SK-N-SH (cell line): ENCODE data around the gene COL21A1. TPM values are rescaled to one million over a fixed set of nuclear protein-coding genes. Genes with fewer than 3 reads are reported as not detected.
A peak's percentile ranks its signal among the peaks of the same experiment; 100 is the strongest.

Experiments used
- CTCF ChIA-PET: fragments of 300-600, 350-600 bp; formaldehyde crosslinking; extraction: SDS; loops from one replicate; lab custom pipeline; 2021; lab: Yijun Ruan, JAX
- POLR2A ChIA-PET: fragments of 350-600 bp; sonication (Branson Sonifier 250); formaldehyde crosslinking; extraction: SDS; loops from one replicate; lab custom pipeline; 2020; ENCODE audit warnings: antibody characterized with exemption, inconsistent platforms; lab: Yijun Ruan, JAX
- DNase-seq: peaks from one replicate; pipeline ENCODE4 v3.0.0; 2012
- H2AFZ ChIP-seq: fragments of 200-600 bp; sonication (generic); 2 replicates; pipeline ENCODE4 v1.8.1; 2016; ENCODE audit warnings: antibody characterized with exemption, mild to moderate bottlenecking, low read depth
- H3F3A ChIP-seq: fragments of 200-600 bp; sonication (generic); replicated peaks from 2 replicates; pipeline ENCODE3; 2016; ENCODE audit warnings: antibody characterized with exemption, mild to moderate bottlenecking; ENCODE audit not compliant: insufficient read depth
- H3K27ac ChIP-seq, 2 experiments: fragments of 200-500 bp in 1 of 2; fragments of 200-600 bp in 1 of 2; sonication (Bioruptor generic) in 1 of 2; sonication (generic), shearing (Covaris generic) in 1 of 2; 2 replicates each; pipeline versions ENCODE4 v1.5.1 to v1.6.1; 2014 to 2016; ENCODE audit warnings: low read depth in 2 of 2, inconsistent platforms in 1 of 2, low read length in 1 of 2, mild to moderate bottlenecking in 1 of 2, mixed read lengths in 1 of 2
- H3K27me3 ChIP-seq: fragments of 200-600 bp; sonication (generic), shearing (Covaris generic); 2 replicates; pipeline ENCODE4 v1.6.1; 2016; ENCODE audit warnings: mixed run types; ENCODE audit not compliant: insufficient read depth
- H3K36me3 ChIP-seq, 2 experiments: fragments of 200-500 bp in 1 of 2; fragments of 200-600 bp in 1 of 2; sonication (Bioruptor generic) in 1 of 2; sonication (generic) in 1 of 2; replicated peaks in 1 of 2; 2 replicates each; pipeline versions ENCODE3 to v1.5.1; 2014 to 2016; ENCODE audit warnings: low read length in 1 of 2, mild to moderate bottlenecking in 1 of 2; ENCODE audit not compliant: insufficient read depth in 2 of 2, control insufficient read depth in 1 of 2
- H3K4me1 ChIP-seq, 2 experiments: fragments of 200-500 bp in 1 of 2; fragments of 200-600 bp in 1 of 2; sonication (Bioruptor generic) in 1 of 2; sonication (generic), shearing (Covaris generic) in 1 of 2; 2 replicates each; pipeline versions ENCODE4 v1.5.1 to v1.6.1; 2014 to 2016; ENCODE audit warnings: low read depth in 1 of 2, low read length in 1 of 2, mixed run types in 1 of 2; ENCODE audit not compliant: insufficient read depth in 2 of 2, control insufficient read depth in 1 of 2
- H3K4me2 ChIP-seq: fragments of 200-600 bp; sonication (generic), shearing (Covaris generic); 2 replicates; pipeline ENCODE4 v1.6.1; 2017; ENCODE audit warnings: mixed run types
- H3K4me3 ChIP-seq, 2 experiments: fragments of 200-500 bp in 1 of 2; fragments of 200-600 bp in 1 of 2; sonication (Bioruptor generic) in 1 of 2; sonication (generic), shearing (Covaris generic) in 1 of 2; 2 replicates each; pipeline versions ENCODE4 v1.5.1 to v1.8.1; 2014 to 2016; ENCODE audit warnings: low read depth in 2 of 2, inconsistent platforms in 1 of 2, low read length in 1 of 2, mild to moderate bottlenecking in 1 of 2, mixed read lengths in 1 of 2, moderate library complexity in 1 of 2
- H3K79me2 ChIP-seq: fragments of 200-600 bp; sonication (generic); 2 replicates; pipeline ENCODE4 v1.8.1; 2017; ENCODE audit warnings: mild to moderate bottlenecking; ENCODE audit not compliant: insufficient read depth
- H3K9ac ChIP-seq: fragments of 200-600 bp; sonication (generic); 2 replicates; pipeline ENCODE4 v1.6.1; 2017; ENCODE audit warnings: mixed run types
- H3K9me2 ChIP-seq: fragments of 200-600 bp; sonication (generic); 2 replicates; pipeline ENCODE4 v1.6.1; 2017; ENCODE audit warnings: mixed run types
- H3K9me3 ChIP-seq: fragments of 200-600 bp; sonication (generic); 2 replicates; pipeline ENCODE4 v1.6.1; 2017; ENCODE audit warnings: mixed run types, mild to moderate bottlenecking, moderate library complexity
- H4K20me1 ChIP-seq: fragments of 200-600 bp; sonication (generic); 2 replicates; pipeline ENCODE4 v1.6.1; 2017; ENCODE audit warnings: mild to moderate bottlenecking, mixed run types; ENCODE audit not compliant: insufficient read depth
- NRF1 ChIP-seq: IDR thresholded peaks from 2 replicates; pipeline ENCODE4 v1.6.1; 2012; ENCODE audit warnings: low read depth, mild to moderate bottlenecking, low read length
- SMC3 ChIP-seq: IDR thresholded peaks from 2 replicates; pipeline ENCODE4 v1.6.1; 2012; ENCODE audit warnings: low read depth, low read length, improper control_type of control experiment
- TCF12 ChIP-seq: IDR thresholded peaks from 2 replicates; pipeline ENCODE4 v1.4.0; 2012
- YY1 ChIP-seq: IDR thresholded peaks from 2 replicates; pipeline ENCODE4 v1.4.0; 2012; ENCODE audit warnings: low read depth, mild to moderate bottlenecking
- WGBS: methylation state at CpG from one replicate; pipeline ENCODE4 v1.1.6; 2017; ENCODE audit warnings: low lambda C conversion rate; 5-methylcytosine and 5-hydroxymethylcytosine counted together
- polyA plus RNA-seq, 3 experiments: library from polyadenylated mRNA; depleted of rRNA; stranded (reverse); fragments of >200 nt; gene quantifications; 2 replicates each; pipeline ENCODE4 v1.2.3, GENCODE V29; 2012
- TF ChIP-seq, protein P1 (sequence below): IDR thresholded peaks from 2 replicates; pipeline ENCODE4 v1.6.1; 2012; ENCODE audit warnings: mild to moderate bottlenecking, low read depth, low read length, moderate library complexity
- TF ChIP-seq, protein P2 (sequence below): fragments of 150-350 bp; IDR thresholded peaks from 2 replicates; pipeline ENCODE4 v1.6.1; 2017; ENCODE audit warnings: antibody characterized with exemption, low read length, low read depth, borderline replicate concordance
- TF ChIP-seq, protein P3 (sequence below): fragments of 150-350 bp; IDR thresholded peaks from 2 replicates; pipeline ENCODE4 v1.6.1; 2016; ENCODE audit warnings: mild to moderate bottlenecking, low read depth, low read length

The COL21A1 gene
- polyA plus RNA-seq, 1 of the 3 experiments (the other 2 are of a cell fraction), result 0.07 TPM

DNA sequence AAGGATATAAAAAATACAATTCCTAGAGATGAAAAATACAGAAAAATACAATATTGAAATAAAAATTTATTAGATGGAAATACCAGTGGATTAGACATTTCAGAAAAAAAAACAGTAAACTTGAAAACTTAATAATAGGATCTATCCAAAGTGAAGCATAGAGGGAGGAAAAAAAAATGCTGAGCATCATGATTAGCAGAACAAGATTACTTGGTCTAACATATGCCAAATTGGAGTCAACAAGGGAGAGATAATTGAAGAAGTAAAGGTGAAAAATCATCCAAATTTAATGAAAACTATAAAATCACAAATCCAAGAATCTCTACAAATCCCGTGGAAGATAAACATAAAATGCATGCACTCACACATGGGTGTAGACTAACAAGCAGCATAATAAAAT lies 205.8 kb downstream of the COL21A1 start:
- Histone ChIP-seq H3K27me3 (no peaks in the 10 kb centered on the region), H4K20me1 (no peaks in the 10 kb centered on the region), H3K4me3 (no peak overlapping the region), H3K36me3 (no peaks in the 10 kb centered on the region), H2AFZ (no peak overlapping the region), H3F3A (no peaks in the 10 kb centered on the region), H3K9me3 (no peaks in the 10 kb centered on the region), H3K4me2 (no peak overlapping the region), H3K9ac (no peak overlapping the region), H3K4me1 (no peaks in the 10 kb centered on the region; a peak in 1 of 4 replicates), H3K9me2 (no peaks in the 10 kb centered on the region), H3K27ac (no peak overlapping the region; a peak in 1 of 4 replicates), H3K79me2 (no peaks in the 10 kb centered on the region)
- no peak for TF ChIP-seq NRF1
- TF ChIP-seq, protein P1, sequence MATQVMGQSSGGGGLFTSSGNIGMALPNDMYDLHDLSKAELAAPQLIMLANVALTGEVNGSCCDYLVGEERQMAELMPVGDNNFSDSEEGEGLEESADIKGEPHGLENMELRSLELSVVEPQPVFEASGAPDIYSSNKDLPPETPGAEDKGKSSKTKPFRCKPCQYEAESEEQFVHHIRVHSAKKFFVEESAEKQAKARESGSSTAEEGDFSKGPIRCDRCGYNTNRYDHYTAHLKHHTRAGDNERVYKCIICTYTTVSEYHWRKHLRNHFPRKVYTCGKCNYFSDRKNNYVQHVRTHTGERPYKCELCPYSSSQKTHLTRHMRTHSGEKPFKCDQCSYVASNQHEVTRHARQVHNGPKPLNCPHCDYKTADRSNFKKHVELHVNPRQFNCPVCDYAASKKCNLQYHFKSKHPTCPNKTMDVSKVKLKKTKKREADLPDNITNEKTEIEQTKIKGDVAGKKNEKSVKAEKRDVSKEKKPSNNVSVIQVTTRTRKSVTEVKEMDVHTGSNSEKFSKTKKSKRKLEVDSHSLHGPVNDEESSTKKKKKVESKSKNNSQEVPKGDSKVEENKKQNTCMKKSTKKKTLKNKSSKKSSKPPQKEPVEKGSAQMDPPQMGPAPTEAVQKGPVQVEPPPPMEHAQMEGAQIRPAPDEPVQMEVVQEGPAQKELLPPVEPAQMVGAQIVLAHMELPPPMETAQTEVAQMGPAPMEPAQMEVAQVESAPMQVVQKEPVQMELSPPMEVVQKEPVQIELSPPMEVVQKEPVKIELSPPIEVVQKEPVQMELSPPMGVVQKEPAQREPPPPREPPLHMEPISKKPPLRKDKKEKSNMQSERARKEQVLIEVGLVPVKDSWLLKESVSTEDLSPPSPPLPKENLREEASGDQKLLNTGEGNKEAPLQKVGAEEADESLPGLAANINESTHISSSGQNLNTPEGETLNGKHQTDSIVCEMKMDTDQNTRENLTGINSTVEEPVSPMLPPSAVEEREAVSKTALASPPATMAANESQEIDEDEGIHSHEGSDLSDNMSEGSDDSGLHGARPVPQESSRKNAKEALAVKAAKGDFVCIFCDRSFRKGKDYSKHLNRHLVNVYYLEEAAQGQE, result no peak
- TF ChIP-seq, protein P2, sequence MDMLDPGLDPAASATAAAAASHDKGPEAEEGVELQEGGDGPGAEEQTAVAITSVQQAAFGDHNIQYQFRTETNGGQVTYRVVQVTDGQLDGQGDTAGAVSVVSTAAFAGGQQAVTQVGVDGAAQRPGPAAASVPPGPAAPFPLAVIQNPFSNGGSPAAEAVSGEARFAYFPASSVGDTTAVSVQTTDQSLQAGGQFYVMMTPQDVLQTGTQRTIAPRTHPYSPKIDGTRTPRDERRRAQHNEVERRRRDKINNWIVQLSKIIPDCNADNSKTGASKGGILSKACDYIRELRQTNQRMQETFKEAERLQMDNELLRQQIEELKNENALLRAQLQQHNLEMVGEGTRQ, result no peak
- TF ChIP-seq, protein P3, sequence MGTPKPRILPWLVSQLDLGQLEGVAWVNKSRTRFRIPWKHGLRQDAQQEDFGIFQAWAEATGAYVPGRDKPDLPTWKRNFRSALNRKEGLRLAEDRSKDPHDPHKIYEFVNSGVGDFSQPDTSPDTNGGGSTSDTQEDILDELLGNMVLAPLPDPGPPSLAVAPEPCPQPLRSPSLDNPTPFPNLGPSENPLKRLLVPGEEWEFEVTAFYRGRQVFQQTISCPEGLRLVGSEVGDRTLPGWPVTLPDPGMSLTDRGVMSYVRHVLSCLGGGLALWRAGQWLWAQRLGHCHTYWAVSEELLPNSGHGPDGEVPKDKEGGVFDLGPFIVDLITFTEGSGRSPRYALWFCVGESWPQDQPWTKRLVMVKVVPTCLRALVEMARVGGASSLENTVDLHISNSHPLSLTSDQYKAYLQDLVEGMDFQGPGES, result no peak
- no peak for TF ChIP-seq SMC3
- DNase-seq, result no peak
- ChIA-PET POLR2A (no interaction called here), CTCF (no interaction called here)
- 35% methylated on average over 1 of the region's 1 CpG for WGBS

DNA sequence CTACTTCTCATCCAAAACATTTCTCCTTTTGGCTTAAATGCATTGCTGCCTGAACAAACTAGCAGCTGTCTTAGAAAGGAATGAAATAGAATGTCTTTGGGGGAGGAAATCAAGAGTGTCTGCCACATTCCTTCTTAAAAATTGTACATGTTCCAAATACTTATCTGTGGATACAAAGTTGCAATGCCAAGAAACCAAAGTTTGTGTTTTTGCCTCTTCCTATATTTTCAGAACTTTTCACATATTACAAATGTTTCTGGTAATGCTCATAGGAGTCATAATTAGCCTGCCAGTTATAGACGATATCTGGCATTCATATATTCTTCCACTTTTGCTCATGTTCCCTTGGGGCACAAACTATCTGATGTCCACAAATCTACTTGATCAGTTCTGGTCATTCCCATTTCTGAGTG lies 206.5 kb downstream of the COL21A1 start:
- Histone ChIP-seq H3K4me3 (no peak overlapping the region), H3K9me3 (no peaks in the 10 kb centered on the region), H3F3A (no peaks in the 10 kb centered on the region), H4K20me1 (no peaks in the 10 kb centered on the region), H3K27ac (peak overlapping the region; percentile 44 to 58; a peak in 2 of 4 replicates), H3K9me2 (no peaks in the 10 kb centered on the region), H2AFZ (no peak overlapping the region), H3K4me2 (no peak overlapping the region), H3K79me2 (no peaks in the 10 kb centered on the region), H3K4me1 (no peaks in the 10 kb centered on the region; a peak in 1 of 4 replicates), H3K36me3 (no peaks in the 10 kb centered on the region), H3K27me3 (no peaks in the 10 kb centered on the region), H3K9ac (no peak overlapping the region)
- 11% methylated on average over 1 of the region's 1 CpG for WGBS
- ChIA-PET POLR2A (no interaction called here), CTCF (no interaction called here)
- no peak for DNase-seq
- TF ChIP-seq YY1, result no peak
- TF ChIP-seq TCF12, result peak; percentile 11; the same call in 1 of the 2 replicates
